ENCODE results near the gene KRTAP25-1. TPM values are rescaled to one million over a fixed set of nuclear protein-coding genes. Genes with fewer than 3 reads are reported as not detected.

KRTAP25-1 gene
- total and polyA plus RNA-seq, 12 donors, result not detected

DNA sequence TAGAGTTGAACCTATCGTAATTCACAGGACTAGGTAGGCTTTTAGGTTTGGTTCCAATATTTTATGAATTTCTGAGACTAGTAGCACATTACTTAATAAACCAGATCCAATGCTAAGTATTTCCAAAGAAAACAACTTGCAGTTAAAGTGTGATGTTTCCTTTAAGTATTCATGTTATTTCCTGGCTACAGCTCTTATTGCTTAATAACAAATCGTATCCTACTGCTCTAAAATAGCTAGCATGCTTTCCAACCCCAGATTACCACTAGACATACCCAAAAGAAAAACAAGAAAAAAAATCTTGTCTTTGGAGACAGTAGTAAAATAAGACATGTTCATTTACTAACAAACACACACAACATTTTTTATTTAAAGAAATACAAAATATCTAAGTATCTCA lies 47.3 kb upstream of the KRTAP25-1 start:
- ATAC-seq (no peak), DNase-seq (no peak)
- H3K4me3 ChIP-seq, result no peak overlapping the region
- no peak for TF ChIP-seq CTCF (IDR thresholded peaks at IDR 0.05)
- no peaks in the 10 kb centered on the region for H3K4me1 ChIP-seq
- no peaks in the 10 kb centered on the region for H3K9me3 ChIP-seq
- intact Hi-C loops (cut with DNase I), result loop anchor here in 1 of 10 donors (5.0 kb wide), 1 partner anchor 751 kb away; no protein-coding TSS in a partner anchor
- H3K27me3 ChIP-seq, result no peaks in the 10 kb centered on the region
- 52 to 58% methylated on average over 2 of the region's 2 CpGs for WGBS, 2 donors
- no peak overlapping the region for H3K27ac ChIP-seq
- no peaks in the 10 kb centered on the region for H3K36me3 ChIP-seq

DNA sequence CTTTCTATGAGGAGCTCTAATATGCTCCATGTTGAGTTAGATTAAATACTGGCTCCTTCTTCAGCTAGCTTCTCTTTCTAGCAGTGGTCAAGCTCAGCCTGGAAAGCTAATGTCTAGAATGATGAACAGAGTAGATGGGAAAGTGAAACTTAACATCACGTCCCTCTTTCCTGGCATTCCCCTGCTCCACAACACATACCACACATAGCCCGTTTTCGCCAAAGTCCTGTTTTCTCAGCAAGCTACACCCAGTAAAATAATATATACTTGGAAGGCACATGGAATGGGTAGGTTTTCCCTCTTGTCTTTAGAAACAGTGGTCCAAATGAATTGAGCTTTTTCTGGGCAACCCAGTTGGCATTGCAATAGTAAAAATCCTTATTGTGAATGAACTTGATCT lies 44.4 kb upstream of the KRTAP25-1 start:
- no peak overlapping the region for H3K27ac ChIP-seq
- no peak overlapping the region for H3K4me3 ChIP-seq
- H3K36me3 ChIP-seq, result no peaks in the 10 kb centered on the region
- intact Hi-C loops (cut with DNase I), result no loop called here
- no peaks in the 10 kb centered on the region for H3K9me3 ChIP-seq
- no peak for DNase-seq
- 80 to 86% methylated on average over 3 of the region's 3 CpGs for WGBS, 2 donors
- no peaks in the 10 kb centered on the region for H3K27me3 ChIP-seq
- TF ChIP-seq CTCF (IDR thresholded peaks at IDR 0.05), result no peak
- no peak for ATAC-seq
- no peaks in the 10 kb centered on the region for H3K4me1 ChIP-seq

- WGBS, 2 donors, result 89 to 95% methylated on average over 2 of the region's 2 CpGs
- Histone ChIP-seq H3K4me1 (no peaks in the 10 kb centered on the region), H3K27me3 (no peaks in the 10 kb centered on the region), H3K9me3 (no peaks in the 10 kb centered on the region), H3K4me3 (no peak overlapping the region), H3K27ac (no peak overlapping the region), H3K36me3 (no peaks in the 10 kb centered on the region)
- ATAC-seq (no peak), DNase-seq (no peak)
- TF ChIP-seq CTCF (IDR thresholded peaks at IDR 0.05), result no peak
- intact Hi-C loops (cut with DNase I), result no loop called here
These were observed 43.4 kb upstream of the KRTAP25-1 start for GRCh38 chr21:30332681-30333080.

DNA sequence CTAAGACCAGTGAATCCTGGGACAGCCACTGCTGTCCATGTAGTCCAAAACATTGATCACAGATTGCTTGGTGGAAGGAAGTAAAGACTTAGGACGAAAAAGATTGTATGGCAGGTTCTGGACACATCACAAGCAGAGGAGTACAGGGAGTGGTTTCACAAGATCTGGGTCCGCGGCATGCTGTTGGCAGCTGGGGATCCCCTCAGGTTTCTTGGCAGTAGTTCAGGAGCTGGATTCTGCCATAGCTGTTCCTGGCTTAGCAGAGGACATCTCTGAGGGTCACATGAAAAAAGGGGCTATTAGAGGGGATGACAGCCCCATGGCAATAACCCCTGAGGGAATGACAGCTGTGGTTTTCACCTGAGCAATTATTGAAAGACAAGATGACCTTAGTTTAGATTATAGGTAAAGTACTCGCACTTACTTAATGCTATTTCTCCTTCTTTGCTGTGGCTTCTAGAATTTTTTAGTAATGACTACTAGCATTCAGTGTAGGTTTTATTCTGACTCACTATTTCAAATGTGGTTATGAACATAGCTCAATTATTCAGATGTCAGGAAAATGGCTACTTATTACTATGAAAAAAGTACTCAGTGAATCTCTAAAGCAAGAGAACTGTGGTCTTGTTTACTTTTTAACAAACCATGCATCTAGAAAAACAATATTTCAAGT lies 40.0 kb upstream of the KRTAP25-1 start:
- no peaks in the 10 kb centered on the region for H3K27me3 ChIP-seq
- no peak overlapping the region for H3K4me3 ChIP-seq
- H3K9me3 ChIP-seq, result peaks cover 0 to 26% (median 12%) of the 10 kb centered on the region in 11 donors
- intact Hi-C loops (cut with DNase I), result no loop called here
- 67 to 82% methylated on average over 4 of the region's 4 CpGs for WGBS, 2 donors
- TF ChIP-seq CTCF (IDR thresholded peaks at IDR 0.05), result no peak
- DNase-seq (no peak), ATAC-seq (no peak)
- no peaks in the 10 kb centered on the region for H3K36me3 ChIP-seq
- no peaks in the 10 kb centered on the region for H3K4me1 ChIP-seq
- H3K27ac ChIP-seq, result no peak overlapping the region
